ENCODE results near the gene CATSPERD. TPM values are rescaled to one million over a fixed set of nuclear protein-coding genes. Genes with fewer than 3 reads are reported as not detected.
"Not testable (repeated sequence)": the region's sequence is repeated elsewhere in the genome, so short reads cannot be mapped to it uniquely, and the experiment has no call there.

CATSPERD gene
- total RNA-seq, 1 experiment from 2014 or later = not detected

DNA sequence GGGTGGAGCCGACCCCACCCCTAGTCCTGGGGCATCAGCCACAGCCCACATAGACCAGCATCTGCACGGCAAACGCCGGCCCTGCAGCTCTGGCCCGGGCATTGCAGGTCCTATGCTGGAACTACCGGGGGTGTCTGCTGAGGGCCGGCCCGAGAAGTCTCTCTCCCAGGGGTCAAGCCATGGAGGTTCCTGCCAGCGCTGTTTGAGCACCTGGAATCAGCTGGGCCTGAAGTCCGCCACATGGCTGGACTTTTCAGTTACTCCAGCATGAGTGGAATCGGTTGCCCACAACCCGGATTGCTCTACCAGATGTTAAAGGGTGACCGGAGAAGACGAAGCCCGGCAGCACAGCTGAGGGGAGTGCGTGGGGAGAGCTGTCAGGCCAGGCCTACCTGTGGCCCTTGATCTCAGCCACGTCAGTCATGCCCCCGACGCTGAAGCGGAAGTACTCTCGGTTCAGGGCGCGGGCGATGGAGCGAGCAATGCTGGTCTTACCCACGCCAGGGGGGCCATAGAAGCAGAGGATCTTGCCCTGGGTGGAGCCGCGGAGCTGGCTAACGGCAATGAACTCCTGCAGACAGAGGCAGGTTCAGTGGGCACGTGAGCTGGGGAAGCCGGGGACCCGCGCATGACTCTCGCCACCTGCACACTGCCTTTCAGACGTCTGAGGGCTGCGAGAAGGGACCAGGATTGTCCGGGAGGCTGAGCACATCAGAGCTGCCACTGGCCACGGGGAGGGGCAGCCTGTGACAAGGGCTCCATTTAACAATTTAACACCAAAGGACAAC is 21.6 kb upstream of the CATSPERD start:
- DNase-seq = no peak
- no peak overlapping the region for H2AFZ ChIP-seq
- H3K27ac ChIP-seq = no peak overlapping the region
- no peak overlapping the region for H3K4me3 ChIP-seq
- TF ChIP-seq, protein P1, sequence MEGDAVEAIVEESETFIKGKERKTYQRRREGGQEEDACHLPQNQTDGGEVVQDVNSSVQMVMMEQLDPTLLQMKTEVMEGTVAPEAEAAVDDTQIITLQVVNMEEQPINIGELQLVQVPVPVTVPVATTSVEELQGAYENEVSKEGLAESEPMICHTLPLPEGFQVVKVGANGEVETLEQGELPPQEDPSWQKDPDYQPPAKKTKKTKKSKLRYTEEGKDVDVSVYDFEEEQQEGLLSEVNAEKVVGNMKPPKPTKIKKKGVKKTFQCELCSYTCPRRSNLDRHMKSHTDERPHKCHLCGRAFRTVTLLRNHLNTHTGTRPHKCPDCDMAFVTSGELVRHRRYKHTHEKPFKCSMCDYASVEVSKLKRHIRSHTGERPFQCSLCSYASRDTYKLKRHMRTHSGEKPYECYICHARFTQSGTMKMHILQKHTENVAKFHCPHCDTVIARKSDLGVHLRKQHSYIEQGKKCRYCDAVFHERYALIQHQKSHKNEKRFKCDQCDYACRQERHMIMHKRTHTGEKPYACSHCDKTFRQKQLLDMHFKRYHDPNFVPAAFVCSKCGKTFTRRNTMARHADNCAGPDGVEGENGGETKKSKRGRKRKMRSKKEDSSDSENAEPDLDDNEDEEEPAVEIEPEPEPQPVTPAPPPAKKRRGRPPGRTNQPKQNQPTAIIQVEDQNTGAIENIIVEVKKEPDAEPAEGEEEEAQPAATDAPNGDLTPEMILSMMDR (conservative IDR thresholded peaks at IDR 0.05) = no peak
- no peak for TF ChIP-seq EZH2 (IDR thresholded peaks at IDR 0.05; ENCODE audit: low read depth)
- ChIA-PET POLR2A (ENCODE audit: unreplicated experiment) (no interaction called here), CTCF (no interaction called here)
- no peaks in the 10 kb centered on the region for H3K9me3 ChIP-seq (ENCODE audit: insufficient read depth, low read depth)
- no peaks in the 10 kb centered on the region for H3K79me2 ChIP-seq (ENCODE audit: low read depth)
- H3K4me1 ChIP-seq (replicated peaks; ENCODE audit: insufficient read depth) = no peaks in the 10 kb centered on the region
- no peak overlapping the region for H3K4me2 ChIP-seq
- H3F3A ChIP-seq (ENCODE audit: insufficient read depth, low read depth) = peaks cover 14% of the 10 kb centered on the region; the same call in 1 of the 2 replicates
- peaks cover 23% of the 10 kb centered on the region for H4K20me1 ChIP-seq (ENCODE audit: insufficient read depth)
- no peaks in the 10 kb centered on the region; the same call in 1 of the 2 replicates for H3K36me3 ChIP-seq (ENCODE audit: low read depth)
- no peaks in the 10 kb centered on the region for H3K27me3 ChIP-seq (ENCODE audit: insufficient read depth, low read depth)
- no TSS peak for BruUV-seq (replicated peaks)
- no peaks in the 10 kb centered on the region for H3K9me2 ChIP-seq (ENCODE audit: insufficient read depth)
- intact Hi-C loops (cut with micrococcal nuclease; ENCODE audit: unreplicated experiment) = no loop called here

DNA sequence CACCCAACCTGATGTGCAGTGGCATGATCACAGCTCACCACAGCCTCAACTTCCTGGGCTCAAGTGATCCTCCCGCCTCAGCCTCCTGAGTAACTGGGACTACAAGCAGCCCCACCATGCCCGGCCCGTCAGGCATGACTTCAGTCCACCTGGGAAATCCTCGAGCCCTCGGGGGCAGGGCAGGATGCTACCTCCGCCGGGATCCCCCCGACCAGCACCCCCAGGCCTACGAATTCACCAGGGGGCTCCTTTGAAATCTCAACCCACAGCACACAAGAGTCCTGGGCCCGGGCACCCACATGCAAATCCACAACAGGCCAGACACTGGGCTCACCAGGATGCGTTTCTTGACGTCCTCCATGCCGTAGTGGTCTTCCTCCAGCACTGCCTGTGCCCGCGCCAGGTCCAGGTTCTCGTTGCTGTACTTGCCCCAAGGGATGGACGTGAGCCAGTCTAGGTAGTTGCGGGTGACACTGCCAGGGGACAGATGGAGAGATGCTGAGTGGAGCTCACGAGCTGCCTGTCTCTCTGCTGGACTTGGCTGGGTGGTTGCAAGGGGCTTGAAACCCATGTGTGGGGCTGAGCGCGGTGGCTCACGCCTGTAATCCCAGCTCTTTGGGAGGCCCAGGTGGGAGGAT is 19.9 kb upstream of the CATSPERD start:
- BruUV-seq (replicated peaks) = no TSS peak
- H4K20me1 ChIP-seq (ENCODE audit: insufficient read depth) = peaks cover 10% of the 10 kb centered on the region
- H3K36me3 ChIP-seq (ENCODE audit: low read depth) = no peaks in the 10 kb centered on the region; the same call in 1 of the 2 replicates
- no peaks in the 10 kb centered on the region for H3K4me1 ChIP-seq (replicated peaks; ENCODE audit: insufficient read depth)
- DNase-seq = no peak
- H3K9me3 ChIP-seq (ENCODE audit: insufficient read depth, low read depth) = no peaks in the 10 kb centered on the region
- no peaks in the 10 kb centered on the region for H3K79me2 ChIP-seq (ENCODE audit: low read depth)
- no peak for TF ChIP-seq EZH2 (IDR thresholded peaks at IDR 0.05; ENCODE audit: low read depth)
- H3F3A ChIP-seq (ENCODE audit: insufficient read depth, low read depth) = peaks cover 6% of the 10 kb centered on the region; the same call in 1 of the 2 replicates
- no peaks in the 10 kb centered on the region for H3K9me2 ChIP-seq (ENCODE audit: insufficient read depth)
- H3K4me2 ChIP-seq = no peak overlapping the region
- ChIA-PET CTCF (no interaction called here), POLR2A (ENCODE audit: unreplicated experiment) (no interaction called here)
- H3K27ac ChIP-seq = no peak overlapping the region
- H3K4me3 ChIP-seq = no peak overlapping the region
- no peak overlapping the region for H2AFZ ChIP-seq
- H3K27me3 ChIP-seq (ENCODE audit: insufficient read depth, low read depth) = no peaks in the 10 kb centered on the region
- intact Hi-C loops (cut with micrococcal nuclease; ENCODE audit: unreplicated experiment) = no loop called here

DNA sequence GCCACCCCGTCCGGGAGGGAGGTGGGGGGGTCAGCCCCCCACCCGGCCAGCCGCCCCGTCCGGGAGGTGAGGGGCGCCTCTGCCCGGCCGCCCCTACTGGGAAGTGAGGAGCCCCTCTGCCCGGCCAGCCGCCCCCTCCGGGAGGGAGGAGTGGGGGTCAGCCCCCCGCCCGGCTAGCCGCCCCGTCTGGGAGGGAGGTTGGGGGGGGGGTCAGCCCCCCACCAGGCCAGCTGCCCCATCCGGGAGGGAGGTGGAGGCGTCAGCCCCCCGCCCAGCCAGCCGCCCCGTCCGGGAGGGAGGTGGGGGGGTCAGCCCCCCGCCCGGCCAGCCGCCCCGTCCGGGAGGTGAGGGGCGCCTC is 18.4 kb upstream of the CATSPERD start:
- H3K4me2 ChIP-seq; intact Hi-C loops (cut with micrococcal nuclease; ENCODE audit: unreplicated experiment); H3K27ac ChIP-seq; H3K4me3 ChIP-seq; H3K4me1 ChIP-seq (replicated peaks; ENCODE audit: insufficient read depth); H3F3A ChIP-seq (ENCODE audit: insufficient read depth, low read depth); H2AFZ ChIP-seq; H4K20me1 ChIP-seq (ENCODE audit: insufficient read depth); H3K9me2 ChIP-seq (ENCODE audit: insufficient read depth); H3K9me3 ChIP-seq (ENCODE audit: insufficient read depth, low read depth); CTCF ChIA-PET; H3K36me3 ChIP-seq (ENCODE audit: low read depth); H3K79me2 ChIP-seq (ENCODE audit: low read depth); BruUV-seq (replicated peaks); DNase-seq; H3K27me3 ChIP-seq (ENCODE audit: insufficient read depth, low read depth): not testable (repeated sequence)
- POLR2A ChIA-PET (ENCODE audit: unreplicated experiment) = interaction anchor here (0.6 kb wide), 1 partner anchor 125 kb away, joined by 4 read pairs; no protein-coding TSS in a partner anchor
